HG02642 (cell line): ENCODE measurements around the gene KRT6A.
"Not testable (repeated sequence)": the region's sequence is repeated elsewhere in the genome, so short reads cannot be mapped to it uniquely, and the experiment has no call there.

Experiments
- ATAC-seq: cut with Tn5 transposase; IDR thresholded peaks from one replicate; pipeline ENCODE4 v1.9.1; 2021; ENCODE audit warnings: mild to moderate bottlenecking; ENCODE audit not compliant: unreplicated experiment, poor library complexity

Gene KRT6A

DNA sequence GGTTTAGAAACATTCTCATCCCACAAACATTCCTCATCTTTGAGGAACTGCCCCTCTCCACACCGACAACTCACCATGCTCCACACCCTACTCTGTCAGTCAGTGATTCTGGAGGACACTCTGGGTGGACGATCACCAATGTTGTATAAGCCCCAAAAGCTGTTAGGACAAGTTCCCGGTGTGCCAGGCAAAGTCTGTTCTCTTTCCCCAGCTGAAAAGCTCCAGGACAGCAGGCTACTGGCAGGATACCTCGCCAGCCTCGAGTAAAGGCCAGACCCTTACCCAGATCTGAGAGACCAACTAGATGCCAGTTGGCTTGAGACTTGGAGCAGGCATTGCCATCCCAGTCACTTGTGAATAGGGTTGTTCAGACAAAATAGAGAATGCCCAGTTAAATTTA lies 15.2 kb upstream of the KRT6A start:
- ATAC-seq = no peak

DNA sequence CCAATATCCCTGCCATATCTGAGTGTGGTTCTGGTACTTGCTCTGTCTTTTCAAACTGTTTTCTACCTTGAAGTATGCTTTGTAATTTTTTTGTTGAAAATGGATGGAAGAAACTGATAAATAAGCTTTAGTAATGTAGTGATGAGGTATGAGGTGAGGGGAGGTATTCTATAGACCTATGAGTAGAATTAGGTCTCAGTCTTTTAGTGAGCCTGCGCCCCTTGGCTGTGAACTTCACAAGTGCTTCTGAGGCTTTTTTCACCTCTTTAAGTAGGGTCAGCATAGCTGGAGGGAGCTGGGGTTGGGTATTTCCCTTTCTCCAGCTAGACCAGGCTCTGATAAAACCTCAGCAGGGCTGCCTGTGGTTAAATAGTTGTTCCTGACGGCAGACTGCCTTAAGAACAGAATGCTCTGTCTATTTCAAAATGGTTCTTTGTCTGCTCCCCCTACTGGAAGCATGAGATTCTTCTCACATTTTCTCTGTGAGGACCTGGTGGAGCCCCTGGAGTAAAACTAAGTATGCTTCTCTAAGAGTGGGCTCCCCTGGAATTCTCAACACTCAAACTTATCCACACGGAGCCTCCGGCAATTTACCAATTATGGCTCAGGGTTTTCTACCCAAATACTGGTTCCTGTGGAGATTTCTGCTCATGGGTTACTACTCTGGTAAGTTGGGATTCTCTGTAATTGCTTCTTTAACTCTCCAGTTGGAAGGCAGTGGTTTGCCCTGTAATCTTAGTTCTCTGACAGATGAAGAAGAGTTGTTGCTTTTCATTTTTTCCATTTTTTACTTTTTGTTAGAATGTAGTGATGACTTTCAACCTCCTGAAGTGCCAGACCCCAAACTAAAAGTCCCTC lies 14.0 kb upstream of the KRT6A start:
- no peak for ATAC-seq

DNA sequence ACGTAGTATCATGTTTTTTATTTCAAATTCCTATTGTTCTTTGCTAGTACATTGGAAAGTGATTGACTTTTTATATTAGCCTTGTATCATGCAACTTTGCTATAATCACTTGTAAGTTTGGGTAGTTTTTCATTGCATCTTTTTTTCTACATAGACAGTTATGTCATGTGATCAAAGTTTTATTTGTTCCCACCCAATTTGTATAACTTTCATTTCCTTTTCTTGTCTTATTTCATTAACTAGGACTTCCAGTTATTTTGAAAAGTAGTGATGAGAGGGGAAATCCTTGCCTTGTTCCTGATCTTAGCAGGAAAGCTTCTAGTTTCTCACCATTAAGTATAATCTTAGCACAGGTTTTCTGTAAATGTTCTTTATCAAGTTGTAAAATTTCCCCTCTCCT lies 9.8 kb upstream of the KRT6A start:
- ATAC-seq = no peak

DNA sequence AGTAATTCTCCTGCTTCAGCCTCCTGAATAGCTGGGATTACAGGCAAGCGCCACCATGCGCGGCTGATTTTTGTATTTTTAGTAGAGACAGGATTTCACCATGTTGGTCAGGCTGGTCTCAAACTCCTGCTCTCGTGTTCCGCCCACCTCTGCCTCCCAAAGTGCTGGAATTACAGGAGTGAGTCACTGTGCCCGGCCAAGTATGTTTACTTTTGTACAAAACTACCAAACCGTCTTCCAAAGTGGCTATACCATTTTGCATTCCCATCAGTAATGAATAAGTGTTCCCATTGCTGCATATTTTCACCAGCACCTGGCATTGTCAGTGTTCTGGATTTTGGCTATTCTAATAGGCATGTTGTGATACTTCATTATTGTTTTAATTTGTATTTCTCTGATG lies 8.4 kb upstream of the KRT6A start:
- no peak for ATAC-seq

DNA sequence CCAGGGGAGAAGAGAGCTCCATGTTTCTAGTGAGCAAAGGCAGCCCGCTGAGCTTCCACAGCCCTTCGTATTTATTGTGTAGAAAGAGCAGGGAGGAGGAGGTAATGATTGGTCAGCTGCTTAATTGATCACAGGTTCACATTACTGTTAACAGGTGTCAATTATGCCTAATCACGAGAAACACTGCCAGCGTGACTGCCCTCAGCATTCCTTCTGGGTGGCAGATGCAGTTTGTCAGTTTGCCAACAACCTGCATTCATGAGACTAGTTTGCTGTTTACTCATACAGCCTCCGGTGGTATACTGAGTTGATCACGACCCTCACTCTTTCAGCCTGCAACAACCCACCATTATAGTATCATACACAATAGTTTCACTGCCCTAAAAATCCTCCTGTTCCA lies 7.5 kb upstream of the KRT6A start:
- not testable (repeated sequence) for ATAC-seq

DNA sequence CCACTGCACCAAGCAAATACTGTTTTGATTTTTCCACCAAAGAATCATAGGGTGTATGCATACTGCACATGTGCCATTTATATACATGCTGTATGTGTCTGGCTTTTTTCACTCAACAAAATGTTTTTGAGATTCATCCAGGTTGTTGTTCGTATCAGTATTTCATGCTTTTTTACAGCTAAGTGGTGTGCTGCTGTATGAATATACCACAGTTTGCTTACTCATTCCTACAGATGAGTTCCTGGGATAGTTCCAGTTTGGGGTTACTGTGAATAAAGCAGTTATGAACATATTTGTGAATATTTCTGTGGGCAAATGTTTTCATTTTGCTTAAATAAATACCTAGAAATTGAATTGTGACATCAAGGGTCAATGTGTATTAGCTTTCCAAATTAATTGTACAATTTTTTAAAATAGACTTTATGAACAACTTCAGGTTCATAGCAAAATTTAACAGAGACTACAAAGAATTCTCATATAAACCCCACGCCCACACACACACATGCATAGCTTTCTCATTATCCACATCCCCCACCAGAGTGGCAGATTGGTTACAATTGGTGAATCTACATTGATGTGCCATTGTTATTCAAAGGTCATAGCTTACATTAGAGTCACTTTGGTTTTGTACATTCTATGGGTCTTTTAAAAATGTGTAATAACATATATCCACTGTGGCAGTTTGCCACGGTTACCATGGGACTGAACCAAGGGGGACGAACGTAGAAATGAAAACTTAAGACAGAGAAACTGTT lies 6.9 kb upstream of the KRT6A start:
- ATAC-seq = no peak

DNA sequence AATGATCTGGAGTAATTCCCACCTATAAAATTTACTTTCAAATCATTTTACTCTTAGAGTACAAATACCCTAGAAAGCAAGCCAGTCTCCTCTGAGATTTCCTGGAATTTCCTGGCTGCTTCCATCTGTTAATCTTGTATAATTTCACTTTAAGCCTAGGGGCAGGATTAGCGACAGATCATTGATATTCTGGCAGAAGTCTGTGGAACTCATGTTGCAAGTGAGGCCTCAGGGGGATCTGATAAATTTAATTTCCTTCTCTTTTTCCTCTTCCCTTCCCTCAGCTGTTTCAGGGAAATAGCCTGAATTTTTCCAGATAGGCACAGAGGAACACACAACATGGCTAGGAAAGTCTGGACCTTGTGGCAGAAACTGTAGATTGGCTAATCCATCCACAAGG lies 5.9 kb upstream of the KRT6A start:
- ATAC-seq = no peak

DNA sequence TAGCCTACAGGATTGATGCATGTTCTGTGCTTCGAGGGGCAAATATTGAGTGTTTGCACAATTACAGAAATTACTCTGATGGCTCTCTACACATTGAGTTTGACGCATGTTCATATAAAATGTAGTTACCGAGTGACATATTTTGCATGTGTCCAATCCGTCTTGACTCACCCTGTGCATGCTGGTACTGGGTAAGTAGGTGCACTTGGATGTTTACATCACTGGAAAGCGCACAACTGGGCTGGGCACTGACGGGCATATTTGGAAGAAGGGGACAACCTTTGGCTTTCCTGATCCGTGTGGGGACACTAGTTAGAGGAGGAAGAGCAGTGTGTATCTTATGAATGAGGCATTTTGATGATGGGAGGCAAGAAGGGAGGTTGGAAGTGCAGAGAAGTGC lies 4.9 kb upstream of the KRT6A start:
- no peak for ATAC-seq

DNA sequence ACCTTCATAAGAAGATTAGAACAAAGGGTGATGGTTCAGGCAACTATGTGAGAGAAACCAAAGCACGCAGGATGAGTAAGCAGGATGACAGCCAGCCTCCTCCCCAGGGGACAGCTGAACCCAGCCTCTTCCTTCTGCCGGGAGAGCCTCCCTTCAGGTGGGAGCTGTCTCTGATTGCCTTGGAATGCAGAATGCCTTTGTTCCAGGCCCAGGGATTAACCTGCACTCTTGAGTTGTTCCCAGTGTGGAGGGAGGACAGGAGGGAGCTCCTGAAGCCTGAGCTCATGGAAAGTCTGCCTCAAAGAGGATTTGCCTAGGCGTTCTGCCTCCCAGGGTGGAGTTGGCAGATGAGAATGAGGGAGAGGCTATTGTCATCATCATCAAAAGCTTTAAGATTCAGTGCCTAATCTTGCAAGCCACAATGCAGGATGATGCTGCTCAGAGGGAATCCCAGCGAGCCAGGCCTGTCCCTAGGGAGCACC lies 3.6 kb upstream of the KRT6A start:
- no peak for ATAC-seq

DNA sequence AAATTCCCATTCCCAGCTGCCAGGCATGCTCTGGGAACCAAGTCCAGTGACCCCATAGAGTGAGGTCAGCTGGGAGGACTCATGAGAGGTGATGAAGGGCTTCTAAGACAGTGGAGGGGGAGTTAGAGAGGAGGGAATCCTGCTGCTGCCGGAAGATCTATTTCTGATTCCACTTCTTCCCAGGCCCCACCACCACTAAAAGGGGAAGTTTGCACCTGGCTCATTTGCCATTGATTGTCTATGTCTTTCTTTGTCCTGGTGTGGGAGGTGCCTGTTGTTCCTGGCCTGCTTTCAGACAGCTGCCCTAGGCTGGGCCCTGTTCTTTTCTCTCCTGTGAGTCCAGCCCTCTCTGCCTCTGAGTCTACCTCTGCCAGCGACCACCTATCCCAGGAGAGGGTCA lies 3.0 kb upstream of the KRT6A start:
- no peak for ATAC-seq

DNA sequence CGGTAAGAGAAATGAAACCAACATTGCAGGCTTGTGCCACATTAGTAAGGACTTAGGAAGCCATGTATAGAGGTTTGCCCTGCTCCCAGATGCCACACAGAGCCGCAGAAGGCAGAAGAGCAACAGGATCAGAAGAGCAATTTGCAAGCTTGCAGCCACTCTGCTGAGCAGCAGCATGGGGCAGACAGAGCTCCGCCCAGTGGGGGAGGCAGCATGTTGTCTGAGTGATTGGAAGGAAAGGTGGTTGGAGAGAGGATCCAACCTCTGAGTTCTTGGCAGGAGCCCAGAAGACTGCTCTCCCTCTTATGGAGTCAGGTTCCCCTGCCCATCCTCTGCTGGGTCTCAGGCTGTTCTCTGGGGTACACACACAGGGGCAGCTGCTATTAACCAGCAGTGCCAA lies 2.3 kb upstream of the KRT6A start:
- no peak for ATAC-seq

DNA sequence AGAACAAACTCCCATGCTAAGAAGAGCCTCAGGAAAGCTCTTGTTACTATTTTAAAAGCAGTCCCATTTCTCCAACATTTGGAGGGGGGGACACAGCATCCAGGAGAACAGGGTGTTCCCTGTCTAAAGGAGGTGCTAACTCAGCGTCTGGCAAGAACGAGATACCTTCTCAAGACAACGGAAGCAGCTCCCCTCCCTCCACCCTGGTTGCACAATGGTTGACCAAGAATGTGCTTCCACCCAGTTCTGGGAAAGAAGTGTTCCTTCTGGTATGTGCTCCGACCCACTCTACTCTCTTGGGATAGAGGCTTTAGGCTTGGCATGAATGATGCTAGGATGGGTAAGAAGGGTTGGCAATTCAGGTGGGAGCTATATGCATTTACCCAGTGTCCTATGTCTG lies 1.5 kb upstream of the KRT6A start:
- no peak for ATAC-seq

DNA sequence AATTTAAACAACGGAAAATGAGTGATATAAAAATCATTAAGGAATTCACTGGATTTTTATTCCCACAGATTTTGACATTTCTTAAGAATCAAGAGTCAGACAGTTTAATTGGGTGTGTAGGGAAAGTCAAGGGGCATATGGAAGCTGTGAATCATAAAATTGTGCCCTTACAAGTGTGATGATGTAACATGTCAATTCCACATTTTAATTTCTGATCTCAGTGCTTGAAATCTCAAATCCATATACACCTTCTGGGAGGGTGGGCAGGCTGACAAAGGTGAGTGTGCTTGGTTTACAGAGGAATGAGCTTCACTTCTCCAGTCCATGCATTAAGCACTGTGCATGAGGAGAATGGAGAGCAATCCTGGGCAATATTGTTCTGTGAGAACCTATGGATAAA lies 1.0 kb upstream of the KRT6A start:
- ATAC-seq = no peak

DNA sequence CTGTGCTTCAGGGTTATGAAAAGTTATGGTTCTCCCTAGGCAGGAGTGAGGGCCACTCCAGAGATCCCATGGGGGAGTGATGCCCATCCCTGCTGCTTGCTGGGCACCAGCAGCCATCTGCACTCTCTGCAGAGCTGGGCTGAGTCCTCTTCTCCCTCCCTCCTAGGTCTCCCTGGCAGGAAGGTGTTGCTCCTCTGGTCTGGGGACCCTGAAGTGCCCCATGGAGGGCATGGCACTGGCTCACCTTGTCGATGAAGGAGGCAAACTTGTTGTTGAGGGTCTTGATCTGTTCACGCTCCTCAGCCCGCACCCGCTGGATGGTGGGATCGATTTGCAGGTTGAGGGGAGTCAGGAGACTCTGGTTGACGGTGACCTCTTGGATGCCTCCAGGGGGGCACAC lies 652 bp downstream of the KRT6A start:
- ATAC-seq = not testable (repeated sequence)

DNA sequence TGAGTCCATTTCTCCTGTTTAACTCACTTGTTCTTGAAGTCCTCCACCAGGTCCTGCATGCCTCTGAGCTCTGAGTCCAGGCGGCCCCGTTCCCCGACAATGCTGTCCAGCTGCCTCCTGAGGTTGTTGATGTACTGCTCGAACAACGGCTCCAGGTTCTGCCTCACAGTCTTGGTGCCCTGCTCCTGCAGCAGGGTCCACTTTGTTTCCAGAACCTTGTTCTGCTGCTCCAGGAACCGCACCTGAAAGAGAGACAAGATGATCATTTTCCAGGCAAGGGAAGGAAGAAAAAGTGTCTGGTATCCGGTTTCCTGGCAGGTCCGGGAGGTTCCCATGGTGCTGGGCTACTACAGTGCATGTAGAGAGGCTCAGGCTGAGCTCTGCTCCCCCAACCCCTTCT lies 1.6 kb downstream of the KRT6A start:
- not testable (repeated sequence) for ATAC-seq

DNA sequence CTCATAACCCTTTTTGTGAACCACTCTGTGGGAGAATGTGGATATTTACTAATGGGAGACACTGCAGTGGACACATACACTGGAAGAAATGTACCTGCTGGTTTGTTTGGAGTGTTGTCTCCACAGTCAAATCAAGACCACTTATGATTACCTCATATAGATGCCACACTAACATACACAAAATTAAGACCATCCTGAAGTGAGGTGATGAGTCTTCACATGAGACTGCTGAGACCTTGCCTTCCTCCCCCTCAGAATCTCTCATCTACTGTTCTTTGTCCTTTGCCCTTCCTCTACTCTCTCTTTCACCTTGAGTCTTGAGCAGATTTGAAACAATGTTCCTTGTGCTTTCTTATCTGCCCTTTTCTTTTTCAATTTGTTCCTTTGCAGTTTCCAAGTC lies 4.3 kb downstream of the KRT6A start:
- no peak for ATAC-seq

DNA sequence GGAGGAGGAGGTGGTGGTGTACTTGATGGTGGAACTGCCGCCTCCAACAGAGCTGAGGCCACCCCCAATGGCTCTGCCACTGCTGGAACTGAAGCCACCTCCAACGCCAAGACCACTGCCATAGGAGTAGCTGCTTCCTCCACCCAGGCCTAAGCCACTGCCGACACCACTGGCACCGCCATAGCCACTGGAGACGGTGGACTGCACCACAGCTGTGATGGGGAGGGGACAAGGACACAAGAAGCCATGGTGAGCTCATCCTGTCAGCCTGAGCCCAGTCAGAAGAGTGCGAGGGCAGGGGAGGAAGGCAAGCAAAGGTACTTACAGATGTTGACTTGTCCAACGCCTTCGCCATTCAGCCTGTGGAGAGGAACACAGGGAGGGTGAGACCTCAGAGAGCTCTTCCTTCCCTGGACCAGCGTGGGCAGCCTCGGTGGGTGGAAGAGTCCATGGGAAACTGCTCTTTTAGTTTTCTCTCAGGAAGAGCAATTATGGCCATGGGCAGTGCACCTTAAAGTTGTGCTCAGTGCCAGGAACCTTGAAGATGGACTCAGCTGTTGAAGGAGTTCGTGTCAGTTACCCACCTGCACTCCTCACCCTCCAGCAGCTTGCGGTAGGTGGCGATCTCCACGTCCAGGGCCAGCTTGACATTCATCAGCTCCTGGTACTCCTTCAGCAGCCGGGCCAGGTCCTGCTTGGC lies 5.2 kb downstream of the KRT6A start:
- not testable (repeated sequence) for ATAC-seq

DNA sequence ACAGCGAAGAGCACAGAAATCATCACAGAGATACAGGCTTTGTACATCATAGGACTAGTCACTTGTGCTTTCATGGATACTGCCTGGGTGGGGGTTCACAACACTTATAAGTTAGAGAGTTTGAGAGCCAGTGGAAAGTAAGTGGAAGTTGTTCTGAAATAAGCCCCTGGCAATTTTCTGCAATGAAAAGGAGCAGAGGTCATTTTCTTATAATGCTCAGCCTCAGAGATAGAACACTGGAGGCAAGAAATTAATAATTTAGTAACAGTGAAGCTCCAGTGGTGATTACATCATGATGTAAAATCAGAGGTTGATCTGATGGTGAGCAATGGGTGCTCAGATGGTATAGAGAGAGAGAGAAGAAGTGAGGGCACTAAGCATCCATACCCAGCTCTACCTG lies 5.8 kb downstream of the KRT6A start:
- ATAC-seq = no peak

DNA sequence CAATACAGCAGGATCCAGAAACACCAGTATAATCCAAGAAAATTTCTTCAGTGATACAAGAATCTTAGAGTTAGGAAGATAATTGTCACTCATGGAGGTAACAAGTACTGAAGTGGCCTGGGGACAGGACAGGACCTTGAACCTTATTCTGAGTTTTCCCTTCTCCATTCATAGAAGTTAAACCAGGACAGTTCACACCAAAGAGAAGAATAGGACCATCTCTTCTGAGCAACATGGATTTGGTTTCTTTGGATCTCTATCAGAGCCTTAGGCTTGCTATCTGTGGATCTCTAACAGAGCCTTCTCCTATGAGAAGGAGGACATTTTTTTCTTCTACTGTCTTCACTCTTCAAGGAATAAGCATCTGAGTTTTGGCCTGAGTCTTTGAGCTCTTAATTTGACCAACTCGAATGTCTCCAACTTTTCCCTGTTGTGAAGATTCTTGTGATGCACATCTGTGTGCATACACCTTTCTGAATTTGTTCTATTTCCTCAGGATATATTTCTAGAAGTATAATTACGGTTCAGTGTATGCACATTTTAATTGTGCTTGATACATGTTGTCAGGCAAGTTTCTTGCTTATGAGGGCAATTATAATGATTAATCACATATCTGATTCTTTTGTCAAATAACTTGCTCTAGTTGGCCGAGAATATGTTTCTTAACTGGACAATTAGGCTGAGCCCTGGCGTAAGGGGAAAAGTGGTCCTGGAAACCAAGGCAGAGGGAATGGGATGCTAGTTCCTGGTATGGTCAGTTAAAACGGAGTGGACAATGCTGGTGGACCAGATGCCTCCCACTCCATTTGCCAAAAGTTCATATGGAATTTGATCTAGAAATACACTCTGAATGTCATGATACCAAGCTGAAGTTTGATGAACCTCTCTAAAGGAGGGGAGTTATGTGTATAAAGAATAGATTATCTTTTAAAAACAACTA lies 6.6 kb downstream of the KRT6A start:
- no peak for ATAC-seq

DNA sequence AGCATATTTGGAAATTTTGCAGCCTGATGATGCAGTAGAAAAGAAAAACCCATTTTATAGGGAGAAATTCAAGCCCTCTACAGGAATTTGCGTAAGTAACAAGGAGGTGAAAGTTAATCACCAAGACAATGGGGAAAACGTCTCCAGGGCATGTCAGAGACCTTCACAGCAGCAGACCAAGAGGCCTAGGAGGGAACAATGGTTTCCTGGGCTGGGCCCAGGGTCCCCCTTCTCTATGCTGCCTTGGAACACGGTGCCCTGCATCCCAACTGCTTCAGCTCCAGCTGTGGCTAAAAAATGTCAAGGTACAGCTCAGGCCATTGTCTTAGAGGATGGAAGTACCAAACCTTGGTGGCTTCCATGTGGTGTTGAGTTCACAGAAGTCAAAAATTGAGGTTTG lies 13.0 kb downstream of the KRT6A start:
- no peak for ATAC-seq
